HCT116 (cell line): ENCODE measurements around the gene BRICD5.

Experiments
- EZH2phosphoT487 ChIP-seq: fragments of 200-600 bp; IDR thresholded peaks from 2 replicates; pipeline ENCODE4 v1.6.1; 2018; ENCODE audit warnings: antibody characterized with exemption, borderline replicate concordance
- JUND ChIP-seq: IDR thresholded peaks from 2 replicates; pipeline ENCODE4 v1.6.1; 2012
- POLR2A ChIP-seq: IDR thresholded peaks from 2 replicates; pipeline ENCODE4 v1.7.0; 2011; ENCODE audit warnings: borderline replicate concordance; ENCODE audit not compliant: insufficient read depth, insufficient read length; ENCODE audit errors: extremely low read depth
- POLR2AphosphoS5 ChIP-seq: IDR thresholded peaks from 2 replicates; pipeline ENCODE4 v1.6.1; 2011; ENCODE audit warnings: mild to moderate bottlenecking, low read depth, low read length, moderate library complexity
- SP1 ChIP-seq: IDR thresholded peaks from 2 replicates; pipeline ENCODE4 v1.6.1; 2012; ENCODE audit warnings: low read depth
- TCF7L2 ChIP-seq: IDR thresholded peaks from 2 replicates; pipeline ENCODE4 v1.7.0; 2011; ENCODE audit warnings: borderline replicate concordance, inconsistent platforms; ENCODE audit not compliant: insufficient read depth, insufficient read length; ENCODE audit errors: extremely low read depth
- TF ChIP-seq, protein P1 (sequence below), 3 experiments: fragments of 200-600 bp in 1 of 3; sonication (generic) in 1 of 3; IDR thresholded peaks in 2 of 3; conservative IDR thresholded peaks in 1 of 3; 2 replicates each; pipeline ENCODE4 v1.5.1; 2012 to 2017; ENCODE audit warnings: low read depth in 2 of 3, low read length in 2 of 3, antibody characterized with exemption in 1 of 3, borderline replicate concordance in 1 of 3, control low read depth in 1 of 3, mild to moderate bottlenecking in 1 of 3, mixed read lengths in 1 of 3, mixed run types in 1 of 3, moderate library complexity in 1 of 3; ENCODE audit not compliant: insufficient read depth in 1 of 3
- TF ChIP-seq, protein P2 (sequence below): IDR thresholded peaks from 2 replicates; pipeline ENCODE4 v1.6.1; 2012

DNA sequence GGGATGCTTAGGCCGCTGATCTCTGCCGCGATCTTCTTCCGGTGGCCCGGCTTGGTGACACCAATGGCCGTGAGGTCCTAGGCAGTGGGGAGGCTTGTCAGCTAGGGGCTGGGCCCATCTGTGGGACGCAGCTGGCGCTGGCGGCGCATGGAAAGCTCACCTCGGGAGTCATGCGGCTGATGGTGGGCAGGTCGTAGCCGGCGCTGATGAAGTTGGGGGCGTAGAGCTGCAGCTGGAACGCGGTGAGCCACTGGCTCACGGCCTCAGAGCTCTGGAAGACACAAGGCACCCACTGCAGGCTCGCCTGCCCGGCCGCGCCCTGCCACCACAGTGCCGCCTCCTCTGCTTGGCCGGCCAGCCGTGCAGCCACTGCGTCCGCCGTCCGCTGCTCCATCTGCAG, 27.0 kb downstream of the BRICD5 start:
- TF ChIP-seq, protein P1, sequence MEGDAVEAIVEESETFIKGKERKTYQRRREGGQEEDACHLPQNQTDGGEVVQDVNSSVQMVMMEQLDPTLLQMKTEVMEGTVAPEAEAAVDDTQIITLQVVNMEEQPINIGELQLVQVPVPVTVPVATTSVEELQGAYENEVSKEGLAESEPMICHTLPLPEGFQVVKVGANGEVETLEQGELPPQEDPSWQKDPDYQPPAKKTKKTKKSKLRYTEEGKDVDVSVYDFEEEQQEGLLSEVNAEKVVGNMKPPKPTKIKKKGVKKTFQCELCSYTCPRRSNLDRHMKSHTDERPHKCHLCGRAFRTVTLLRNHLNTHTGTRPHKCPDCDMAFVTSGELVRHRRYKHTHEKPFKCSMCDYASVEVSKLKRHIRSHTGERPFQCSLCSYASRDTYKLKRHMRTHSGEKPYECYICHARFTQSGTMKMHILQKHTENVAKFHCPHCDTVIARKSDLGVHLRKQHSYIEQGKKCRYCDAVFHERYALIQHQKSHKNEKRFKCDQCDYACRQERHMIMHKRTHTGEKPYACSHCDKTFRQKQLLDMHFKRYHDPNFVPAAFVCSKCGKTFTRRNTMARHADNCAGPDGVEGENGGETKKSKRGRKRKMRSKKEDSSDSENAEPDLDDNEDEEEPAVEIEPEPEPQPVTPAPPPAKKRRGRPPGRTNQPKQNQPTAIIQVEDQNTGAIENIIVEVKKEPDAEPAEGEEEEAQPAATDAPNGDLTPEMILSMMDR (IDR thresholded peaks at IDR 0.05 in 2 of 3, conservative IDR thresholded peaks at IDR 0.05 in 1 of 3; ENCODE audit: borderline replicate concordance in 1 of 3, insufficient read depth in 1 of 3, low read depth in 2 of 3, low read length in 2 of 3), result no peak
- TF ChIP-seq EZH2phosphoT487, result no peak
- no peak for TF ChIP-seq TCF7L2
- no peak for TF ChIP-seq POLR2AphosphoS5
- no peak for TF ChIP-seq SP1
- TF ChIP-seq, protein P2, sequence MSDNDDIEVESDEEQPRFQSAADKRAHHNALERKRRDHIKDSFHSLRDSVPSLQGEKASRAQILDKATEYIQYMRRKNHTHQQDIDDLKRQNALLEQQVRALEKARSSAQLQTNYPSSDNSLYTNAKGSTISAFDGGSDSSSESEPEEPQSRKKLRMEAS, result no peak
- TF ChIP-seq JUND, result no peak
- TF ChIP-seq POLR2A, result no peak
